Endothelial cell (in vitro differentiated cells): ENCODE data around the gene TMEM89. TPM values are rescaled to one million over a fixed set of nuclear protein-coding genes. Genes with fewer than 3 reads are reported as not detected.

ENCODE experiments used
- DNase-seq: peaks from one replicate; pipeline ENCODE4 v3.0.0; 2021; ENCODE audit warnings: low spot score
- H3K27ac Mint-ChIP-seq: one replicate; pipeline ENCODE4 v1.8.0; 2021; ENCODE audit warnings: mixed read lengths, inconsistent platforms; ENCODE audit not compliant: unreplicated experiment
- H3K27me3 Mint-ChIP-seq: one replicate; pipeline ENCODE4 v1.8.0; 2021; ENCODE audit warnings: mild to moderate bottlenecking, moderate library complexity, mixed read lengths, inconsistent platforms; ENCODE audit not compliant: unreplicated experiment
- H3K36me3 Mint-ChIP-seq: one replicate; pipeline ENCODE4 v1.8.0; 2021; ENCODE audit warnings: mild to moderate bottlenecking, low read depth, mixed read lengths, inconsistent platforms; ENCODE audit not compliant: unreplicated experiment
- H3K4me1 Mint-ChIP-seq: one replicate; pipeline ENCODE4 v1.8.0; 2021; ENCODE audit warnings: mild to moderate bottlenecking, mixed read lengths, inconsistent platforms; ENCODE audit not compliant: unreplicated experiment
- H3K4me3 Mint-ChIP-seq: one replicate; pipeline ENCODE4 v1.8.0; 2021; ENCODE audit warnings: mild to moderate bottlenecking, mixed read lengths, inconsistent platforms; ENCODE audit not compliant: unreplicated experiment
- H3K9me3 Mint-ChIP-seq: one replicate; pipeline ENCODE4 v1.8.0; 2021; ENCODE audit warnings: mixed read lengths, inconsistent platforms; ENCODE audit not compliant: unreplicated experiment
- CTCF ChIP-seq: fragments of 200-600 bp; sonication (generic); IDR thresholded peaks from one replicate; pipeline ENCODE4 v1.5.0; 2021; ENCODE audit warnings: antibody characterized with exemption; ENCODE audit not compliant: unreplicated experiment
- long read RNA-seq: library from polyadenylated mRNA; unstranded; transcript quantifications from one replicate; pipeline ENCODE4 v2.0.0, GENCODE V29; 2020; ENCODE audit not compliant: unreplicated experiment
- total RNA-seq: library from RNA; stranded (reverse); fragmentation: NEBNext Ultra II Directional; extraction: Animal tissue kit (Norgen Biotek cat#: 25700); gene quantifications from one replicate; pipeline ENCODE4 v1.2.1, GENCODE V29; 2021; ENCODE audit not compliant: unreplicated experiment

The TMEM89 gene
- total RNA-seq = 0.44 TPM
- long read RNA-seq = 0 reads

- no peak within 1 kb of the TSS for H3K27ac Mint-ChIP-seq
- peaks cover 12% of the 10 kb centered on the region for H3K4me1 Mint-ChIP-seq
- H3K9me3 Mint-ChIP-seq = peaks cover 4% of the 10 kb centered on the region
- DNase-seq = no peak
- H3K36me3 Mint-ChIP-seq = peaks cover 25% of the 10 kb centered on the region
- TF ChIP-seq CTCF = no peak
- peak within 1 kb of the TSS; percentile 15 for H3K4me3 Mint-ChIP-seq
- H3K27me3 Mint-ChIP-seq = peaks cover 4% of the 10 kb centered on the region
Observed at GRCh38 chr3:48621461-48621869, at the start of gene TMEM89. Gene TMEM89, minus strand, starts transcription at chr3:48621769. Its CDS starts 13 bp downstream, at chr3:48621756.

- no peak for DNase-seq
- TF ChIP-seq CTCF = no peak
- no peak overlapping the region for H3K4me3 Mint-ChIP-seq
- no peaks in the 10 kb centered on the region for H3K9me3 Mint-ChIP-seq
- H3K27me3 Mint-ChIP-seq = peaks cover 8% of the 10 kb centered on the region
- no peak overlapping the region for H3K27ac Mint-ChIP-seq
- H3K36me3 Mint-ChIP-seq = peaks cover 9% of the 10 kb centered on the region
- peaks cover 7% of the 10 kb centered on the region for H3K4me1 Mint-ChIP-seq
Observed at GRCh38 chr3:48664929-48665328, 43.4 kb upstream of the TMEM89 start.

GRCh38 chr3:48664313-48664644, 42.7 kb upstream of the TMEM89 start:
- Mint-ChIP-seq H3K27ac (peak overlapping the region; percentile 95), H3K9me3 (no peaks in the 10 kb centered on the region), H3K4me3 (peak overlapping the region; percentile 96), H3K4me1 (peaks cover 7% of the 10 kb centered on the region), H3K27me3 (peaks cover 8% of the 10 kb centered on the region), H3K36me3 (peaks cover 7% of the 10 kb centered on the region)
- peak; percentile 14 for TF ChIP-seq CTCF
- no peak for DNase-seq

- H3K4me1 Mint-ChIP-seq = peaks cover 7% of the 10 kb centered on the region
- no peaks in the 10 kb centered on the region for H3K9me3 Mint-ChIP-seq
- TF ChIP-seq CTCF = peak; percentile 94
- peaks cover 7% of the 10 kb centered on the region for H3K36me3 Mint-ChIP-seq
- peak; percentile 97 for DNase-seq
- peaks cover 8% of the 10 kb centered on the region for H3K27me3 Mint-ChIP-seq
- peak overlapping the region; percentile 95 for H3K27ac Mint-ChIP-seq
- peak overlapping the region; percentile 96 for H3K4me3 Mint-ChIP-seq
Observed at GRCh38 chr3:48663489-48664312, 42.1 kb upstream of the TMEM89 start.
